ENCODE results near the gene MEX3C.

GRCh38 chr18:51127664-51128063, 69.8 kb downstream of the MEX3C start:
- no peak for TF ChIP-seq REST (IDR thresholded peaks at IDR 0.05; ENCODE audit: insufficient read depth in 1 of 2, low read depth in 2 of 2, low read length in 2 of 2)
- no peak for TF ChIP-seq TAF1 (IDR thresholded peaks at IDR 0.05; ENCODE audit: borderline replicate concordance, insufficient read depth, low read length)
- no peak for TF ChIP-seq POLR2AphosphoS5 (IDR thresholded peaks at IDR 0.05; ENCODE audit: low read depth, low read length)
- TF ChIP-seq SIN3A (IDR thresholded peaks at IDR 0.05; ENCODE audit: borderline replicate concordance, insufficient read depth, low read length) = no peak
